ENCODE results near the gene MCM5.

Gene MCM5

DNA sequence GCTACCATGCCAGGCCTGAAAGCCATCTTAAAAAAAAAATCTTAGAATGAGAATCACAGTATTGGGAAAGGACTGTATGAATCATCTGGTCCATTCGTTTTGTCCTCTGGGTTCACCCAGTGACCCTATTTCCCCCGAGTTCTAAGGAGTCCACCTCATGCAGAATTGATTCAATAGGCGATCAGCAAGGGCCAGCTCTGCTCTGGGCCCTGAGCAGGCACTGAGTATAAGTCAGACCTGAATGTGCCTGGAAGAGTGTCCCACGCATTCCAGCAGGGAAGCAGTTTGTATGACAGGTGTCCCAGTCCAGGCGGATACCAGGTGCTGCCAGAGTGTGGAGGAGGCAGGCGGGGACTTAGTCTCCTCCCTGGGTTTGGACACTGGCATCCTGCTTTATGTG lies 19.9 kb upstream of the MCM5 start:
- Histone ChIP-seq H3K9ac (ENCODE audit: low read length) (peak overlapping the region; percentile 99), H3K36me3 (ENCODE audit: control insufficient read depth, insufficient read depth, low read length, severe bottlenecking) (peaks cover 23% of the 10 kb centered on the region), H3K4me3 (ENCODE audit: low read length) (peak overlapping the region; percentile 59), H3K4me1 (ENCODE audit: control insufficient read depth, insufficient read depth, low read length) (peaks cover 82% of the 10 kb centered on the region), H3K27me3 (replicated peaks; ENCODE audit: control insufficient read depth, insufficient read depth, low read length) (no peaks in the 10 kb centered on the region), H3K9me3 (ENCODE audit: control insufficient read depth, low read length) (no peaks in the 10 kb centered on the region)
- peak; percentile 43 for DNase-seq (ENCODE audit: low read depth)

DNA sequence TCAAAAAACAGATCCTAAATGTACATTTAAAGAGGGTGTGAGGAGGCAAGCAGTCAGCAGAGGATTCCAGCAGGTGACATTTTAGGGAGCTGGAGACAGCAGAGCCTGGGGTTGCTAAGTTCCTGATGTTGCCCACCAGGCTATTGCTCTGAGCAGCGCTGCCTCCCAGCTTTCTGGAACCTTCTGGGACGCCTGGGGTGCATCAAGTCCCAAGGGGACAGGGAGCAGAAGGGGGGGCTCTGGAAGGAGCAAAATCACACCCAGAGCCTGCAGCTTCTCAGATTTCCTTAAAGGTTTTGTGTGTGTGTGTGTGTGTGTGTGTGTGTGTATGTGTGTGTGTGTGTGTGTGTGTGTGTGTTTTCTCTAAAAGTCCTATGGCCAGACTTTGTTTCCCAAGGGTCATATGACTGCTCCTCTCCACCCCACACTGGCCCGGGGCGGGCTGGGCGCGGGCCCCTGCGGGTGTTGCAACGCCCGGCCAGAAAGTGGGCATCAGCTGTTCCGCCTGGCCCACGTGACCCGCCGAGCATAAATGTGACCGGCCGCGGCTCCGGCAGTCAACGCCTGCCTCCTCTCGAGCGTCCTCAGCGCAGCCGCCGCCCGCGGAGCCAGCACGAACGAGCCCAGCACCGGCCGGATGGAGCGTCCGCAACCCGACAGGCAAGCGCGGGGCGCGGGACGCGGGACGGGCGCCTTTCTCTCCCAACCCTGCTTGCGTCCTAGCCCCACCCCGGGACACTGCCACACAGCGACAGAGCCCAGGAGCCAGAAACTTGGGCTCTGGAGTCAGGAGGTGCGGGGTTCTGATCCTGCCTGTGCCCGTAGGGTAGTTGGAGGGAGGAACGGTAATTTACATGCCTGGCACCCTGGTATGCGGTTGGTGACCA lies 19.2 kb upstream of the MCM5 start, which contains the start of gene HMOX1:
TSS of gene HMOX1 (plus strand) at position 560 of the 887 bp plus-strand sequence. CDS start at position 638, 78 bp downstream.
- peaks cover 78% of the 10 kb centered on the region for H3K4me1 ChIP-seq (ENCODE audit: control insufficient read depth, insufficient read depth, low read length)
- DNase-seq (ENCODE audit: low read depth): peak; percentile 98
- peak within 1 kb of the TSS; percentile 99 for H3K9ac ChIP-seq (ENCODE audit: low read length)
- H3K27me3 ChIP-seq (replicated peaks; ENCODE audit: control insufficient read depth, insufficient read depth, low read length): no peaks in the 10 kb centered on the region
- H3K36me3 ChIP-seq (ENCODE audit: control insufficient read depth, insufficient read depth, low read length, severe bottlenecking): peaks cover 27% of the 10 kb centered on the region
- peak within 1 kb of the TSS; percentile 97 for H3K4me3 ChIP-seq (ENCODE audit: low read length)
- no peaks in the 10 kb centered on the region for H3K9me3 ChIP-seq (ENCODE audit: control insufficient read depth, low read length)

DNA sequence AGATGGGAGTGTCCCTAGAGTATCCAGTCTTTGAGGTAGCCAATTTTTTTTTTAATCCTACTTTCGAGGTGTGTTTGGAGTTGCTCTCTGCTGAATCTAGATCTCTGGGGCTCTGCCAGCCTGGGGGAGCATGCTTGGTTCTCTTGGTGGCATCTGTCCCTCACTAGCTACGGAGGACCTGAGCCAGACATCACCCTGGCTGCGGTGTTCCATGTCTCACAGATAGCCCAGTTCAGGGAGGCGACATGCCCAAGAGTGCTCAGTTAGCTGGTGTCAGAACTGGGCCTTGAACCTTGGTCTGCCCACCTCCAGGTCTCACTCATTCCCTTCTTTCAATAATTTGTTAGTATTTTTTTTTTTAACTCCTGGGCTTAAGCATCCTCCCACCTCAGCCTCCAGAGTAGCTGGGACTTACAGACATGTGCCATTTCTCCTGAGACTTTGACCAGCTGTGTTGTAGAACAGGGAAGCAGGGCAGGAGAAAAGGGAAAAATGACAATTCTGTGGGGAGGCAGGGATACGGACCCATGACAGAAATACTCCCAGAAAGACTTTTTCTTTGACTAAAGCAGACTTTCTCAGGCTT lies 18.4 kb upstream of the MCM5 start:
- H3K36me3 ChIP-seq (ENCODE audit: control insufficient read depth, insufficient read depth, low read length, severe bottlenecking): peaks cover 32% of the 10 kb centered on the region
- DNase-seq (ENCODE audit: low read depth): peak; percentile 34
- H3K27me3 ChIP-seq (replicated peaks; ENCODE audit: control insufficient read depth, insufficient read depth, low read length): no peaks in the 10 kb centered on the region
- H3K4me3 ChIP-seq (ENCODE audit: low read length): peak overlapping the region; percentile 97
- H3K9ac ChIP-seq (ENCODE audit: low read length): peak overlapping the region; percentile 99
- no peaks in the 10 kb centered on the region for H3K9me3 ChIP-seq (ENCODE audit: control insufficient read depth, low read length)
- H3K4me1 ChIP-seq (ENCODE audit: control insufficient read depth, insufficient read depth, low read length): peaks cover 72% of the 10 kb centered on the region

DNA sequence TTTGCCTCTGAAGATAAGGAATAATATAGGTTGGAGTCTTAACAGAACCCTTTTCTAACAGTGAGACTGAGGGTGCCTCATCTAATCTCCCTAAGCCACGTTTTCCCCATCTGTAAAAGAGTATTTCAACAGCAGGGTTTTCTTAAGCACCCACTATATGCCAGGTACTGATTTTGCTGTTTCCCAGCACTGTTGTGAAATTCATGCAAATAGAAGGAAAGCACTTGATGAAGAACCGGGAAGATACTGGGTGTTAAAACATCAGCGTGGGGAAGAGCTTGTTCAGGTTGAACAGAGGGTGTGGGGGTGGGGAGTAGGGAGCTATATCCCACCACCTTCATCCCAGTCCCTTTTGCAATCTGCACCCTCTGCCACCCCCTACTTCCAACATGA lies 16.3 kb upstream of the MCM5 start:
- H3K9me3 ChIP-seq (ENCODE audit: control insufficient read depth, low read length): no peaks in the 10 kb centered on the region
- H3K27me3 ChIP-seq (replicated peaks; ENCODE audit: control insufficient read depth, insufficient read depth, low read length): no peaks in the 10 kb centered on the region
- peak overlapping the region; percentile 97 for H3K4me3 ChIP-seq (ENCODE audit: low read length)
- peaks cover 52% of the 10 kb centered on the region for H3K36me3 ChIP-seq (ENCODE audit: control insufficient read depth, insufficient read depth, low read length, severe bottlenecking)
- no peak for DNase-seq (ENCODE audit: low read depth)
- peaks cover 61% of the 10 kb centered on the region for H3K4me1 ChIP-seq (ENCODE audit: control insufficient read depth, insufficient read depth, low read length)
- peak overlapping the region; percentile 99 for H3K9ac ChIP-seq (ENCODE audit: low read length)

DNA sequence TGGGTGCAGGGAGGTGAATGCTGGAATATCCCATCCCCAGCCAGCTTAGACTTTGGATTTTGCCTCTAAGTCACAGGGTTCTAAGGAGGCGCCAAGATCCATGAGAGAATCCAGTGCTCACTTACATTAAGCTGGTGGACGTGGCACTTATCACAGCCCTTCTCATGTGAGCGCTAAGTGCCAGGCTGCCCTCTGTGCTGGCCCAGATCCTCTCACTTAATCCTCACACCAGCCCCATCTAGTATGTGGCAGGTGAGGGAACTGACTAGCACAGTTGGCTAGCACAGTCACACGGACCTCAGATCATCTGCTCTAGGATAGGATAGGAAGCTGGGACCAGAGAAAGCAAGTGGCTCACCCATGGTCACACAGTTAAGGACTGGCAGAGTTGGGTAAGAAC lies 15.4 kb upstream of the MCM5 start:
- H3K9ac ChIP-seq (ENCODE audit: low read length): peak overlapping the region; percentile 99
- no peaks in the 10 kb centered on the region for H3K9me3 ChIP-seq (ENCODE audit: control insufficient read depth, low read length)
- H3K27me3 ChIP-seq (replicated peaks; ENCODE audit: control insufficient read depth, insufficient read depth, low read length): no peaks in the 10 kb centered on the region
- DNase-seq (ENCODE audit: low read depth): no peak
- peak overlapping the region; percentile 97 for H3K4me3 ChIP-seq (ENCODE audit: low read length)
- peaks cover 60% of the 10 kb centered on the region for H3K36me3 ChIP-seq (ENCODE audit: control insufficient read depth, insufficient read depth, low read length, severe bottlenecking)
- H3K4me1 ChIP-seq (ENCODE audit: control insufficient read depth, insufficient read depth, low read length): peaks cover 53% of the 10 kb centered on the region

DNA sequence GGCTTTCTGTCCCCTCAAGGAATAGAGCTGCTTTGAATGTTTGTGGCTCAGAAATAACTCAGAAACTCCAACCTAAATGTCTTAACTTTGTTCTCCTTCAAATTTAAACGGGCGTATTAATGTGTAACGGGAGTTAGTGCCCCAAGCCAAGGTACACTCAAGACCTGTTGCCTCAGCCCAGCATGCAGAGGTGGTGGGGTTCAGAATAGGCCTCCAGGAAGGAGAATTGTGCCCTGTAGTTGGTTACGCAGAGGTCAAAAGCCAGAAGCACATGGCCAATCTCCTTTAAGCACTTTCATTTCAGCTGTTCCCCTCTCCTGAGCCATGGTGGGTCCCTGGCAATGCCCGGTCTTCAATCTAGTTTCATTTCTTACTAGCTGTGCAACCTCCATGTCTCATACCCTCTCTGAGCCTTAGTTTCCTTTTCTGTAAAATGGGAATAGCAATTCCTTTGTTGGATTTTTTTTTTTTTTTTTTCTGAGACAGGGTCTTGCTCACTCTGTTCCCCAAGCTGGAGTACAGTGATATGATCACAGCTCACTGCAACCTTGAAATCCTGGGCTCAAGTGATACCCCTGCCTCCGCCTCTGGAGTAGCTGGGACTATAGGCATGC lies 14.9 kb upstream of the MCM5 start:
- Histone ChIP-seq H3K4me3 (ENCODE audit: low read length) (peak overlapping the region; percentile 97), H3K4me1 (ENCODE audit: control insufficient read depth, insufficient read depth, low read length) (peaks cover 47% of the 10 kb centered on the region), H3K9me3 (ENCODE audit: control insufficient read depth, low read length) (no peaks in the 10 kb centered on the region), H3K9ac (ENCODE audit: low read length) (peak overlapping the region; percentile 46), H3K36me3 (ENCODE audit: control insufficient read depth, insufficient read depth, low read length, severe bottlenecking) (peaks cover 65% of the 10 kb centered on the region), H3K27me3 (replicated peaks; ENCODE audit: control insufficient read depth, insufficient read depth, low read length) (no peaks in the 10 kb centered on the region)
- DNase-seq (ENCODE audit: low read depth): no peak

DNA sequence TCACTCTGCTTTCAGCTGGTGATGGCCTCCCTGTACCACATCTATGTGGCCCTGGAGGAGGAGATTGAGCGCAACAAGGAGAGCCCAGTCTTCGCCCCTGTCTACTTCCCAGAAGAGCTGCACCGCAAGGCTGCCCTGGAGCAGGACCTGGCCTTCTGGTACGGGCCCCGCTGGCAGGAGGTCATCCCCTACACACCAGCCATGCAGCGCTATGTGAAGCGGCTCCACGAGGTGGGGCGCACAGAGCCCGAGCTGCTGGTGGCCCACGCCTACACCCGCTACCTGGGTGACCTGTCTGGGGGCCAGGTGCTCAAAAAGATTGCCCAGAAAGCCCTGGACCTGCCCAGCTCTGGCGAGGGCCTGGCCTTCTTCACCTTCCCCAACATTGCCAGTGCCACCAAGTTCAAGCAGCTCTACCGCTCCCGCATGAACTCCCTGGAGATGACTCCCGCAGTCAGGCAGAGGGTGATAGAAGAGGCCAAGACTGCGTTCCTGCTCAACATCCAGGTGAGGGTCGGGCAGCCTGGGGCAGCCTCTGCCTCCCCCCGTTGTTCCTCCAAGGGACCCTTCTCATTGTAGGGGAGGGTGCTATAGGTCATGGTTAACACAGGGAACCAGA lies 13.2 kb upstream of the MCM5 start:
- Histone ChIP-seq H3K9ac (ENCODE audit: low read length) (peak overlapping the region; percentile 42), H3K36me3 (ENCODE audit: control insufficient read depth, insufficient read depth, low read length, severe bottlenecking) (peaks cover 80% of the 10 kb centered on the region)
- no peak for DNase-seq (ENCODE audit: low read depth)

DNA sequence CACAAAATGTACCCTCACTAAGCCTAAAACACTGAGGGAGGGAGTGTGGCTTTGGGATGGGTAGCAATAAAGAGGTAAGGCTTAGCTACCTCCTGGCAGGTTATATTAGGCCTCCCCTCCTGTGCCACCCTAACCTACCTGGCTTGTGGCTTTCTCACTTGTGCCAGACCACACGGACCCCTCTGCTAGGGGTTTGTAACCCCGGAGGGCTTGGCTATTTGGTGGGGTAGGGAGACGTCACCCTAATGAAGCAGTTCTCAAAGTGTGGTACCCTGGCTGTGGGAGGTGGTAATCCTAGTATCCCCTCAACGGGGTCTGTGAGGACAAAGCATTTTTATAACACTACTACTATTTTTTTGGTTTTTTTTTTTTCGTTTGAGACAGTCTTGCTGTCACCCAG lies 9.0 kb upstream of the MCM5 start:
- H3K9ac ChIP-seq (ENCODE audit: low read length): no peak overlapping the region
- no peak overlapping the region for H3K4me3 ChIP-seq (ENCODE audit: low read length)
- peaks cover 84% of the 10 kb centered on the region for H3K36me3 ChIP-seq (ENCODE audit: control insufficient read depth, insufficient read depth, low read length, severe bottlenecking)
- peaks cover 12% of the 10 kb centered on the region for H3K4me1 ChIP-seq (ENCODE audit: control insufficient read depth, insufficient read depth, low read length)
- DNase-seq (ENCODE audit: low read depth): no peak
- H3K9me3 ChIP-seq (ENCODE audit: control insufficient read depth, low read length): no peaks in the 10 kb centered on the region
- no peaks in the 10 kb centered on the region for H3K27me3 ChIP-seq (replicated peaks; ENCODE audit: control insufficient read depth, insufficient read depth, low read length)

More for the DNA sequence above, 13.2 kb upstream of the MCM5 start:
- H3K4me3 ChIP-seq (ENCODE audit: low read length): peak overlapping the region; percentile 33
- H3K4me1 ChIP-seq (ENCODE audit: control insufficient read depth, insufficient read depth, low read length): peaks cover 38% of the 10 kb centered on the region
- no peaks in the 10 kb centered on the region for H3K27me3 ChIP-seq (replicated peaks; ENCODE audit: control insufficient read depth, insufficient read depth, low read length)
- no peaks in the 10 kb centered on the region for H3K9me3 ChIP-seq (ENCODE audit: control insufficient read depth, low read length)

DNA sequence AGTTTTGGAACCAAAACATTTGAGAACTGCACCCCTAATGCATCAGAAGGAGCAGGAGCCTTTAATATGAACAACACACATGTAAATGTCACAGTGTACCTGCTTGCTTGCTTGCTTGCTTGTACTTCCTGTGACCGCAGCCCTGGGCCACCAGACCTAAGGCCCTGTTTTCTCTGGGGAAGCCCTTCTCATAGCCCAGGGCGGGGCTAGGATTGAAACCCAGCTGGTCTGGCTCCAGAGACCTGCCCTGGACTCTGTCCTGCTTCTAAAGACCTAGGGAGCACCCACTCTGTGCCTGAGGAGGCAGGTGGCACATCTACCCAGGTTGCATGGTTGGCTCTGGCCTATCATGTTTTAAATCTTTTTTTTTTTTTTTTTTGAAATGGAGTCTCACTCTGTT lies 7.6 kb upstream of the MCM5 start:
- H3K4me1 ChIP-seq (ENCODE audit: control insufficient read depth, insufficient read depth, low read length): peaks cover 4% of the 10 kb centered on the region
- peaks cover 70% of the 10 kb centered on the region for H3K36me3 ChIP-seq (ENCODE audit: control insufficient read depth, insufficient read depth, low read length, severe bottlenecking)
- no peak for DNase-seq (ENCODE audit: low read depth)
- no peak overlapping the region for H3K9ac ChIP-seq (ENCODE audit: low read length)
- H3K9me3 ChIP-seq (ENCODE audit: control insufficient read depth, low read length): no peaks in the 10 kb centered on the region
- no peak overlapping the region for H3K4me3 ChIP-seq (ENCODE audit: low read length)
- no peaks in the 10 kb centered on the region for H3K27me3 ChIP-seq (replicated peaks; ENCODE audit: control insufficient read depth, insufficient read depth, low read length)

DNA sequence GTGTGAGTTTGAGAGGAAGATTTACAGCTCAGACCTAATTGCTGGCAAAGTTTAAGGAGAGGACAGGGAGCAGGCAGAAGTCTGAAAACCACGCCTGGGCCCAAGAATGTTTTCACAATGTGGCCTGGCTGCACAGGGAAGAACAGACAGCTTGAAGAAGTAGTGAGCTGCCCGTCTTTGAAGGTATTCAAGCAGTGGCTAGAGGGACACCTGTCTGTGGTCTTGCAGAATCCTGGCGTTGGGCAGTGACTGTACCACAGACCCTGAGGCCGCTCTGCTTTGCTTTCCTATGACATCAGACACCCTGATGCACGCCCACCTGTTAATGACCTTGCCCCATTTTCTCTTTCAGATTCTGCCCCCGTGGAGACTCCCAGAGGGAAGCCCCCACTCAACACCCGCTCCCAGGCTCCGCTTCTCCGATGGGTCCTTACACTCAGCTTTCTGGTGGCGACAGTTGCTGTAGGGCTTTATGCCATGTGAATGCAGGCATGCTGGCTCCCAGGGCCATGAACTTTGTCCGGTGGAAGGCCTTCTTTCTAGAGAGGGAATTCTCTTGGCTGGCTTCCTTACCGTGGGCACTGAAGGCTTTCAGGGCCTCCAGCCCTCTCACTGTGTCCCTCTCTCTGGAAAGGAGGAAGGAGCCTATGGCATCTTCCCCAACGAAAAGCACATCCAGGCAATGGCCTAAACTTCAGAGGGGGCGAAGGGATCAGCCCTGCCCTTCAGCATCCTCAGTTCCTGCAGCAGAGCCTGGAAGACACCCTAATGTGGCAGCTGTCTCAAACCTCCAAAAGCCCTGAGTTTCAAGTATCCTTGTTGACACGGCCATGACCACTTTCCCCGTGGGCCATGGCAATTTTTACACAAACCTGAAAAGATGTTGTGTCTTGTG lies 6.6 kb upstream of the MCM5 start:
- Histone ChIP-seq H3K27me3 (replicated peaks; ENCODE audit: control insufficient read depth, insufficient read depth, low read length) (no peaks in the 10 kb centered on the region), H3K36me3 (ENCODE audit: control insufficient read depth, insufficient read depth, low read length, severe bottlenecking) (peaks cover 61% of the 10 kb centered on the region), H3K9me3 (ENCODE audit: control insufficient read depth, low read length) (no peaks in the 10 kb centered on the region), H3K4me1 (ENCODE audit: control insufficient read depth, insufficient read depth, low read length) (peaks cover 5% of the 10 kb centered on the region), H3K9ac (ENCODE audit: low read length) (no peak overlapping the region), H3K4me3 (ENCODE audit: low read length) (no peak overlapping the region)
- DNase-seq (ENCODE audit: low read depth): no peak

All from adipocyte (in vitro differentiated cells).